HG03066 (cell line): Measurements from ENCODE around the gene KARS1.
"Not testable (repeated sequence)": the region's sequence is repeated elsewhere in the genome, so short reads cannot be mapped to it uniquely, and the experiment has no call there.

ENCODE experiments used
- ATAC-seq: cut with Tn5 transposase; IDR thresholded peaks from one replicate; pipeline ENCODE4 v1.9.1; 2021; ENCODE audit warnings: low read depth; ENCODE audit not compliant: unreplicated experiment

KARS1 gene

DNA sequence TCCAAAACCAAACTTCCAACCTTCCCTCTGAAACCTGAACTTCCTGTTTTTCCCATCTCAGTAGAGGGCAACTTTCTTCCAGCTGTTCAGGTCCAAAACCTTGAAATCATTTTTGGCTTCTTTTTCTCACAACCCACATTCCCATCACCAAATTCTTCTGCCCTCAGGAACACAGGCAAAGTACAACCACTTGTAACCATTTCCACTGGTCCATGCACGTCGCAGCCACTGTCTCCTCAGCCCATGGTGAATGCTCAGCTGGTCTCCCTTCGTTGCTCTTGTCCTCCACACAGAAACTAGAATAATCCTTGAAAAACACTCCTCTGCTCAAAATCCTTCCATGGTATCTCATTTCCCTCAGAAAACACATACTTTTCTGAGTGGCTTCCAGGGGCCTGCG, 20.7 kb downstream of the KARS1 start:
- no peak for ATAC-seq

DNA sequence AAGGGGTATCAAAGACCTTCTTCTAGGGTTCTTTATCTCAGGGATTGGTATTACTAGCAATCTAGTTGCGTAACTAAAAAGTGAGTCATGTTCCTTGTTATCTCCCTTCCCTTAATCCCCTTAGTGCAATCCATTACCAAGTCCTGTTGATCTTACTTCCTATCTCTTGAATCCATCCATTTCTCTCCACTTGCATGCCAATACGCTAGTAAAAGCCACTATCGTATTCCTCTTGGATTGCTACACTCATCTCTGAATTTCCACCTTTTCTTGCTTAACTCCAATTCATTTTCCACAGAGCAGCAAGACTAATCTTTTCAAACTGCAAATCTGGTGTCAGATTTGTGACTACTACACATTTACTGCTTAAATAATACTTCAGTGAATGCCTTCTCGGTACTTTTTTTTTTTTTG, 22.5 kb downstream of the KARS1 start:
- ATAC-seq = no peak

DNA sequence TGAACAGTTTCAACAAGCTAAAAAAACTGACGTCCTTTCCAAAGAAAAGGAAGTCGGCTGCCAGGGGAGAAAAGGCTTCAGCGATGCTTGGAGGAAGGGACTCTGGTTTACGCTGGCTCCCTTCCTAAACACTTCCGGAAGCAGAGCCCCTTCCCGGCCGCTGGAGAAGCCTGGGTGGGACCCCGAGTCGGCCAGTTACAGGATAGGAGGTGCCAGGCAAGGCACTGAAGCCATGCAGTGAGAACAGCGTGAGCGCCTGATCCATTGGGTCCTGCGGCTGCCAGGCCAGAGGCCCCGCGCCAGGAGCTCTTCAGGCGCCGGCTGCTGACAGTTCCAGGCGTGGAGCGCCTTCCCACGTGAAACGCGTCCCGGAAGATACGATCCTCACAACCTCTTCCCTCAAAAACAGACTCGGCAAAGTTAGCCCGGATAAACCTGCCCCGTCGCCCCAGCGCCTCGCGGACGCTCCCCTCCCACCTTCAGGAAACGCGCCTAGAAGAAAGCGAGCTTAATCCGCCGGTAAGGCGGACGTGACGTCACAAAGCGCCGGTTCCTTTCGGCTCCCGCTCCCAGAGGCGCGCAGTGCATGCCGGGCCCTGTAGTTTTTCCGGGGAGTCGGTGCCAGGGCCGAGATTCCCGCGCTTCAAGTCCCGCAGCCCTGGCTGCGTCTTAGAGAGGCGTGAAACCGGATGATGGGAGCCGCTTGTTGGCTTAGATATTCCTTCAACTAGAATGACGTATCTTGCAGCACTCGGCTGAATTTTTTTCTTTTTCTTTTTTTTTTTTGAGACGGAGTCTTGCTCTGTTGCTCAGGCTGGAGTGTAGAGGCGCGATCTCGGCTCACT, 24.5 kb downstream of the KARS1 start, which contains the start of gene ADAT1:
TSS of gene ADAT1 (minus strand) at position 521 of the 845 bp plus-strand sequence. CDS start 2,482 bp downstream, outside the sequence.
- ATAC-seq = peak; percentile 97

DNA sequence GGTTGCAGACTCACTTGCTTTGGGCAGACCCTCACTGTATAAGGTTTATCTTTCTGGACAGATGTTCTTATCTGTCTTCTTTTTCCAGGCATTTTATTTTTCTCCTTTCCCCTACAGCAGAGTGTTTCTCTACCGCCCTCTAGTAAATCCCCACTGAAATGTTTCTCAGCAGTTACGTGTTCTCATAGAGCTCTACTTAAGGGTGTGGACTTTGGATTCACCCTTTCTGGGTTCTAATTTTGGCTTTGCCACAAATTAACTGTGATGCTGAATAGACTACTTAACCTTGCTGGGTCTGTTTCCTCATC, 26.3 kb downstream of the KARS1 start:
- ATAC-seq = no peak

DNA sequence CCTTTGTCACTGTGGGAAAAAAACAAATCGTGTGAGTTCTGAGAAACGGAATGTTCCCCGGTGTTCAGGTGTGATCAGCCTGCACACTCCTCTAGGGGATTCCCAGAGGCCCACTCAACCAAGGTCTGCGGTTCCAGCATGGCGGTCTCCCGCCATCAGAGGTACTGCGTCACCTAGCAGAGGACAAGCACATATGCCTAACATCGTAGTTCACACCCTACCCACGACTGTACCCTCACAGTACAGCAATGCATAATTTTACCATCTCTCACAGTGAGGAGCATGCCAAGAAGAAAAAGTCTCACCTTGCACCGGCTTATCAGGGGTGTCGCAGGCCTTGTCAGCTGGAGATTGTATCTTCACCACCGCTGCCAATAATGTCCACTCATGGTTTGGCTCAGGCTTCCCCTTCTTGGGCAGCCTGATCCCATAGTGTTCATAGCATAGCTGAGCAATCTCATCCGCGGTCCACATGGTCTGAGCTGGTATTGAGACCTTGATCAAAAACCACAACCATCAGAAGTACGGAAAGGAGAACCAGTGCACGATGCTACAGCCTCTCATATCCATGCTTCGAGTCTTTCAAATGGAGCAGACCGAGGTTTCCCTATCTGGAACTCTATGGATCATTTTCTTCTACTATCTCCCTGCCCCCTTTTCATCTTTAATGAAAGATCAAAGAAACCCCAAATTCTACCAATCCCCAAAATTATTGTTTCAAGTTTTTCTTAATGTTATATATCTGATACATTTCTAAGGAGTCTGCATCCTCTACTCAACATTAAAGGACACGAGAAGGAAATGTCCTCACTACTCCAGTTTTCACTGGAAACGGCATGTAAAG, 26.9 kb downstream of the KARS1 start:
- ATAC-seq = no peak

DNA sequence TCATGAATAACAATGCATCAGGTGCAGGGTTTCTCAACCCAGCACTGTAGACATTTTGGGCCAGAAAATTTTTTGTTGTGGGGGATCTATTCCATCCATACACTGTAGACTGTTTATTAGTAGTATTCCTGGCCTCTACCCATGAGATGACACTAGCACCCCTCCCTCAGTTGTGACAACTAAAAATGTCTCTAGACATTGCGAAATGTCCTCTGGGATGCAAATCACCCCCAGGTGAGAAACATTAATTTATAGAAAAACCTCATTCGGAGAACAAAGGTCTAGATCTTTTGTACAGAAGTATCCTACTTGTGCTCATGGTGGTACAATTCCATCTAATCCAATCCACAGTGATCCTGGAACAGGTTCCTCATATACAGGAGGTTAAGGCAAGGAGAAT, 28.7 kb downstream of the KARS1 start:
- ATAC-seq = no peak

DNA sequence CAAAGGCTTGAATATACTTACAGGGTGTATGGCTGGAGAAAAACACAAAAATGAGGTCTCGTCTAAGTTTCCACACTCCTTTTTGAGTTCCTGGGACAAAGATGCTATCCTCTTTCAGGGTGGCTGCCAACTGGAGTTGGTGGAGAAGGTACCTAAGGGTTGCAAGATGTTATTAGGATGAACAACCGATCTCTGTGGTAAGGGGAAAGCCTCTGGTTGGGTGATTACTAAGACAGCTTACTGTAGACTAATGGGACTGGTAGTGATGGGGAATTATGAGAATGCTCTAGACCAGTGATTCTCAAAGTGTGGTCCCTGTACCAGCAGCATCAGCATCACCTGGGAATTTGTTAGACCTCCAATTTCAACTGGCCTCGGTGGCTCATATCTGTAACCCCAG, 30.3 kb downstream of the KARS1 start:
- ATAC-seq = no peak

DNA sequence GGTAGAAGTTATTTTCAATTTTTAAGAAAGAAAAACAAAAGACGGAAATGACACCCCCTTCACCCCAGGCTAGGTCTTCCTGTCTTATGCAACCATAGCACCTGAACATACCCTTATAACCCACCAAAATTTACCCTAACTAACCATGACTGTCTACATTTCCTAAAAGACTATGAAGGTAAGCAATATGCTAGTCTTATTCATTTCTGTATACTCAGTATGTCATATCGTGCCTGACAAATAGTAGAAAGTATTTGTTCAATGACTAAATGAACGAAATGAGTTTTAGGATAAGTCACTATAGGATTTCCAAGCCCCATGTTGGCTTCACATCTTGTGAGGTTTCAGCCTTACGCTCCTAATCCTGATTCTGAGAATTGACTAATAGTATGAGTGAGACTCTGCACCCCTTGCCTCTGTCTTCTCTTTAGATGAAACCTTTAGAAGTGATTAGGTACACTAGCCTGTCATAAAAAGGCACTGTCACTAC, 30.9 kb downstream of the KARS1 start:
- no peak for ATAC-seq

DNA sequence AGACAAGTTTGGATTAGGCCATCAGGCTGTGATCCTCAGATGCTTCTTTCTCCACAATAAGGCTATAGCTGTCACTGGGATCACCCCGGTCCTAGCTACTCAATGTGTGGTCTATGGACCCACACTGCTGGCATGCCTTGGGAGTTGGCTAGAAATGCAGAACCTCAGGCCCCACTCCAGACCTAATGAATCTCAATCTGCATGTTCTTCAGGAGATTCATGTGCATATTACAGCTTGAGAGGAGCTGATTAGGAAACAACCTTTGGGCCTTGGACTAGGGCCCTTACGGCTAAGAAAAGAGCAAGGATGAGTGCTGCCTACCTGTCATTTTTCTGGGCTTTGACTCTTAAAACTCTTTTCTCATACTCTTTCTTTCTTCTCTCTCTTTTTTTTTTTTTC, 31.8 kb downstream of the KARS1 start:
- no peak for ATAC-seq

DNA sequence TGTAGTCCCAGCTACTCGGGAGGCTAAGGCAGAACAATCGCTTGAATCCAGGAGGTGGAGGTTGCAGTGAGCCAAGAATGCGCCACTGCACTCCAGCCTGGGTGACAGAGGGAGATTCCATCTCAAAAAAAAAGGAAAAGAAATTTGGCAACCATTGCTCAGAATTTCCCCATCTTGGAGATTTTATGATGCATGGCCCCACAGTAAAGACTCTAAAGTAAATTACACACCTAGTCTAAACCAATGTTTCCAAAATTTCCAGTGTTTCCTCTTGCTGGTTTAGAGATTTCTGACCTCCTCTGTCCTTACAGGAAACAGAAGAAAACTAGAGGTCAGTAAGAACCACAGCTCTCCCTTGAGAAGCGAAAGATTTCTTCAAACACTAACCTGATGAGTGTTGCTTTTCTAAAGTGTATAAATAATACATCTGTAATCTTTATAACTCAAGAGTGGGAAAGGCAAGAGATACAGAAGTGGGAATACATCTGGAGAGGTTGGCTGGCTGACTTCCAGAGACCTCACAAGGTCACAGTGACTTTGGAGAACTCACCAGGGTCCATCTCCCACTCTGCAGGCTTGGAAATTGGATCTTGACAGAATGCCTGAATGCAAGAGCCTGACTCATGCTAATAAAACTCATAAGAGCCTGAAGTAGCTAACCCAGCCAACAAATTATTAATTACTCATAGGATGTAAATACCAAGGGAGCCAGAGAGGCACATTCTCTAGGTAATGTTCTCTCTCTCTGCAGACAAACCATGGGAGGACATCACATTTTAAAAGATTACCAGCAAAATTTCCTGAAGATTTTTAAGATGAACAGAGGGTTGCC, 33.2 kb downstream of the KARS1 start:
- ATAC-seq = no peak

DNA sequence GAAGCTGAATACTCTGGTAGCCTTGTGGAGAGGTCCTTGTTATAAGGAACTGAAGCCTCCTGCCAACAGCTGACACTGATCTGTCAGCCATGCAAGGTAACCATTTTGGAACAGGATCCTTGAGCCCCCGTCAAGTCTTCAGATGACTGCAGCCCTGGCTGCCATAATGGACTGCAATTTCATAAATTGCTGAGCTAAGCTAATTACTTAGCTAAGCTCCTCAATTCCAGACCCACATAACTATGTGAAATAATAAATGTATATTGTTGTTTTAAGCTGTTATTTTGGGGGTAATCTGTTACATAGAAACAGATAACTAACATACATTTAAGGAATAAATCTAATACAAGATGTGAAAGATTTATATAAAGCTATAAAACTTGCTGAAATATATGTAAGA, 41.0 kb downstream of the KARS1 start:
- no peak for ATAC-seq

DNA sequence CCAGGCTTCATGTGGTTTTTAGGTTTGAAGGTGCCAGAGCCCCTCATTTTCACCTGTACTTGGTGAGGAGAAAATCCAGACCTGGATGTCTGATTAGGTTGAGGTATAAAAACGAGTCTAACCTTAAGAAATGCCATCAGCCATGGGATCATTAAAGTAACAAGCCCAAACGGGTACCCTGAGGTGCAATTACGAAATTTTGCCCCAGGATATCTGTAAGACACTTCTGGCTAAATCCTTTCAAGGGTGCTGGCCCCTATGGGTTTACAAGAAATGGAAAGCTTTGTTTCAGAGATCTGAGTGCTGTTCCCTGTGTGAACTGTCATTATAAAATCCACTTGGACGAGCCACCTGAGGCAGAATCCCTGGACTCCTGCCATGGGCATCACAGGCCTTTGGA, 44.2 kb downstream of the KARS1 start:
- ATAC-seq = no peak

DNA sequence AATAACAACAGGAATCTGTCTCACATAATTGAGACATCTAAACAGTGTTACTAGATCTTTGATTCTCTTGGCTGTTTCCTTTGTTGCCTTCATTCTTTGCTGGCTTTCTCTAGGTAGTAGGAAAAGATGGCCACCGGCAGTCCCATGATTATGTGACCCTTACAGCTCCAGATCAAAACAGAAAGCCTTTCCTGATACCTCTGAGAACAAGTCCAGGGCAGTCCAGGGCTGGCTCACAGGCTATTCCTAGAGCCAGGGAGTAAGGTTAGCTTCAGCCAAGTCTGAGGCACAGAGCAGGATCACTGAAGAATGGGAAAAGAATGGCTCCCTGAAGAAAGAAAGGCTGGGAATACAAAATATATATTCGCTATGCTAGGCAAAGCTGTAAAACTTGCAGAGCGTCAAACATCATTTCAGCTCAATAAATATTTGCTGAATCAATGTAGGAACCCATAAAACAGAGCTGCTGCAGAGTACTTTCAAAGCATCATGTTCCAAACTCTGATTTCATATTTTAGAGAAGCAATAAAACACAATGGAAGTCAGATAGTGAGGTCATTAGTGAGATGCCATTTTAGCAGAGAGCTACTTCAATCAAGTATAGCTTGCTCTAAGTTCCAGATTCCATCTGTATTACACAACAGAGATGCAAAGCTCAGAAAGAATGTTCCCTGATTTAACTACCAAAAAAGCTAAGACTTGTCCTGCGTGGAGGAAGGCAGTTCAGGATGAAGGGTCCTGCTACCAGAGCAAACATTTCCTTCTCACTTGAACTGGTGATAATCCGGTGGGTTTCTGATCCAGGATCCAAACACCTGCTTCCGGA, 47.8 kb downstream of the KARS1 start:
- no peak for ATAC-seq

DNA sequence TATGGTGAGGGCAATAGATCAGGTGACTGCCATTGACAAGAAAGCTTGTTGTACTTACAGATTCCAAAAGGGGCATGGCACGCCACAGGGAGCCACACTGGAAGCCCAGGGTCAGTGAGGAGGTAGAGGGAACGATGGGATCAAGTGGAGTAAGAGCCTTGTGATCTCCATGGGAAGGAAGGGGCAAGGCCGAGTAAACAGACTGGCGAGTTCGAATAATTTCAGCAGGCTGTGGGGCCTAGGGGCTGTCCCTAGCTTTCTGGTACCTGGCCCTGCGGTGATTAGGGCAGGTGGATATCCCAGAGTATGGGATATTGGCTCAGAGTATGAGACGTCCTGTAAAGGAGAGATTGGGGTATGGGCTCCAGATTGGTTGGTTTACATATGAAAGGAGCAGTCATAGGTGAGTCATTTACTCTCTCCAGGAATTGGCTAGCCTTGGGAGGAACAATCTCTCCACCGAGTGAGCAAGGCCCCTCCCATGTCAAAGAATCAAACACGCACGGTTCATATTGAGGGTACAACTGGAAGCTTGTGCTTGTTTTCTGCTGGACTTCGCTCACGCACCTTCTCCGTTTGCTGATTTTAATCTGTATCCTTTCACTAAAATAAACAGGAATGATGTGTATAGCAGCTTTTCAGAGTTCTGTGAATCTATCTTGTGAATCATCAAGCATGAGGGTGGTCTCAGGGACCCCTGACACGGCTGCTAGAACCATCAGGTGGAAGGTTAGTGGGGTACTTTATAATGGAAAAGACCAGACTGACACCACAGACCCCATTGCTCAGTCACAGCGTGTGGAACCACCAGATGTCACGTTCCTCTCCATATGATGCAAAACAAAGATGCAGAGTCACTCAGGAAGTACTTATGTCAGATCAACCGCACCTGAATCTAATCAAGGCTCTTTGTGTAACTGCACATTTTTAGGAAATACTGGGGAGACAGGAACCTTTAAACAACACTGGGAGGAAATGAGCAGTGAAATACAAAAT, 53.3 kb downstream of the KARS1 start:
- no peak for ATAC-seq

DNA sequence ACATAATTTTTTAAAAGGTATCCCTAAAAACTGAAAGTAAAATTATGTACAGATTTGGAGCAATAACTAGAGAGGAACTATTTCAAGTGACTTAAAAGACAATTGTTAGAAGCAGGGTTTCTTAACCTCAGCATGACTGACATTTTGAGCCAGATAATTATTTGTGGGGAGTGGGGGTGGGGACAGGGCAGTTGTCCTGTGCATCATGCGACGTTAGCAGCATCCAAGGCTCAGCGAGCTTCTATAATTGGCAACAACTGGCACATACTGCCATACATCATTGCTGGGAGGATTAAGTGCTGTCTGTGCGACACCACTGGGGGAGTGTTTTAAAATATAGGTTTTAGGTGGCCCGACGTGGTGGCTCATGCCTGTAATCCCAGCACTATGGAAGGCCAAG, 54.2 kb downstream of the KARS1 start:
- ATAC-seq = no peak

DNA sequence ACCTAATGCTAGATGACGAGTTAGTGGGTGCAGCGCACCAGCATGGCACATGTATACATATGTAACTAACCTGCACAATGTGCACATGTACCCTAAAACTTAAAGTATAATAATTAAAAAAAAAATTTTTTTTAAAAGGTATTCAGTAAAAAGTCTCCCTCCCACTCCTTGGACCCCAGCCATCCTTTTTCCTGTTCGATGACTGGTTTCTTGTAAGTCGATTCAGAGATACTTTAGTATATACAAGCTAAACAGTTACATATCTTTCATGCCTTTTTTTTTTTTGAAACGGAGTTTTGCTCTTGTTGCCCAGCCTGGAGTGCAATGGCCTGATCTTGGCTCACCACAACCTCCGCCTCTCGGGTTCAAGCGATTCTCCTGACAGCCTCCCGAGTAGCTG, 55.5 kb downstream of the KARS1 start:
- not testable (repeated sequence) for ATAC-seq

DNA sequence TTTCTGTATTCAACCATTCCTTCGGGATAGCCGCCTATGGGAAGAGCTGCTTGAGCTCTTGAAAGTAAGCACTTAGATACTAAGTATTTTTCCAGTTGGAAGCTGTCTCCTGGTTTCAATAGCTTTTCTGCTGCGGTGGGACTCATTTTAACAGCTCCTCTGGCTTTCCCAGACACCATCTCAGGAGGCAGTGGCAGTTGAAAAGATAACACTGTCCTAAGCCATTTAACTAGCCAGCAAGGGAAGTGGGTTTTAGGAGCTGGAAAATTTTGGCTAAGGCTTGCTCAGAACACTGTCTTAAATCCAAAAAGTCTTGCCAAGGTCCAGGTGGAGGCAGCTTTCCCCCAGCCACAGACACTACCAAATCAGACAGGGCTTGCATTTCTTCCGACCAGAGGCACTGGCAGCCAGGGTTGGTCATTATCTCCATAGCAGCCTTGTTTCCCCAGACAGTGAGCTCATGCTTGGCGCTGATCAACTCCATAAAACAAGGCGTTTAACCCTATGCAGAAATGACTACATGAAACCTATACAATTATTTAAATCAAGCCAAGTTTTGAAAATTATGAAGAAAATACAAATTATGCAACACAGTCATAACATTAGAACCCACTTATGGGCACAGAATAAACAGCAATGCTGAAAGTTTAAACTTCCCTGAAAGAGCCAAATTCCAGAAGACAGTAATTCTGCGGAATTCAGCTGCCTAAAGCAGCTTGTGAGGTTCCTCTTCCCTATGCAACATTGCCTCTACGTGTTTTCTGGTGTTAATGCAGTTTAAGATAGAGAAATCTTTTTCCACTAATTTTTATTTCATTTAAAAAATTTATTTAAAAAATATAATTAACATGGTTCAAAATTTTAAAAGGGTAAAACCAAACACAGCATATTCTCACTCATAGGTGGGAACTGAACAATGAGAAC, 56.3 kb downstream of the KARS1 start:
- ATAC-seq = no peak

DNA sequence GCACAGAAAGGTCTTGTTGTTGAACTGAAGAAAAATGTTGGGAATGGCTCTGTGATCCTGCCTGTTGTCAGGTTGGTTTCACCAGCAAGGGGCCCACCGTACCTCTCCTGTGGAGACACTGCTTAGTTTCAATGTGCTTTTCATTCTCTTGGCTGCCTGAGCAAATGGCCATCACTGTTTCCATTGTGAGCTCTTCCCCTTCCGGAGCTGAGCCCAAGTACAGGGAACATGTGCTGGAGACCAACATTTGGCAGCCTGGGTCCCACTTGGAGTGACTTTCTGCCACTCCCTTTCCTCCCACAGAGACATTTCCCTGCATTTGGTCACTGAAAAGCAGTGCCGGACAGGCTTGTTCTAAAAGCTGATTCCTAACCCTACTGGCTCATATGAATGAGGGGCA, 58.2 kb downstream of the KARS1 start:
- no peak for ATAC-seq
